HG03025 (cell line): ENCODE data around the gene DNAH9.

ENCODE experiments used
- ATAC-seq: cut with Tn5 transposase; IDR thresholded peaks from one replicate; pipeline ENCODE4 v1.9.1; 2021; ENCODE audit warnings: mild to moderate bottlenecking, moderate library complexity; ENCODE audit not compliant: unreplicated experiment, low FRiP score

The DNAH9 gene, protein sequence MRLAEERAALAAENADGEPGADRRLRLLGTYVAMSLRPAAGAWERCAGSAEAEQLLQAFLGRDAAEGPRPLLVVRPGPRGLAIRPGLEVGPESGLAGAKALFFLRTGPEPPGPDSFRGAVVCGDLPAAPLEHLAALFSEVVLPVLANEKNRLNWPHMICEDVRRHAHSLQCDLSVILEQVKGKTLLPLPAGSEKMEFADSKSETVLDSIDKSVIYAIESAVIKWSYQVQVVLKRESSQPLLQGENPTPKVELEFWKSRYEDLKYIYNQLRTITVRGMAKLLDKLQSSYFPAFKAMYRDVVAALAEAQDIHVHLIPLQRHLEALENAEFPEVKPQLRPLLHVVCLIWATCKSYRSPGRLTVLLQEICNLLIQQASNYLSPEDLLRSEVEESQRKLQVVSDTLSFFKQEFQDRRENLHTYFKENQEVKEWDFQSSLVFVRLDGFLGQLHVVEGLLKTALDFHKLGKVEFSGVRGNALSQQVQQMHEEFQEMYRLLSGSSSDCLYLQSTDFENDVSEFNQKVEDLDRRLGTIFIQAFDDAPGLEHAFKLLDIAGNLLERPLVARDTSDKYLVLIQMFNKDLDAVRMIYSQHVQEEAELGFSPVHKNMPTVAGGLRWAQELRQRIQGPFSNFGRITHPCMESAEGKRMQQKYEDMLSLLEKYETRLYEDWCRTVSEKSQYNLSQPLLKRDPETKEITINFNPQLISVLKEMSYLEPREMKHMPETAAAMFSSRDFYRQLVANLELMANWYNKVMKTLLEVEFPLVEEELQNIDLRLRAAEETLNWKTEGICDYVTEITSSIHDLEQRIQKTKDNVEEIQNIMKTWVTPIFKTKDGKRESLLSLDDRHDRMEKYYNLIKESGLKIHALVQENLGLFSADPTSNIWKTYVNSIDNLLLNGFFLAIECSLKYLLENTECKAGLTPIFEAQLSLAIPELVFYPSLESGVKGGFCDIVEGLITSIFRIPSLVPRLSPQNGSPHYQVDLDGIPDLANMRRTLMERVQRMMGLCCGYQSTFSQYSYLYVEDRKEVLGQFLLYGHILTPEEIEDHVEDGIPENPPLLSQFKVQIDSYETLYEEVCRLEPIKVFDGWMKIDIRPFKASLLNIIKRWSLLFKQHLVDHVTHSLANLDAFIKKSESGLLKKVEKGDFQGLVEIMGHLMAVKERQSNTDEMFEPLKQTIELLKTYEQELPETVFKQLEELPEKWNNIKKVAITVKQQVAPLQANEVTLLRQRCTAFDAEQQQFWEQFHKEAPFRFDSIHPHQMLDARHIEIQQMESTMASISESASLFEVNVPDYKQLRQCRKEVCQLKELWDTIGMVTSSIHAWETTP (N-terminal part only)

DNA sequence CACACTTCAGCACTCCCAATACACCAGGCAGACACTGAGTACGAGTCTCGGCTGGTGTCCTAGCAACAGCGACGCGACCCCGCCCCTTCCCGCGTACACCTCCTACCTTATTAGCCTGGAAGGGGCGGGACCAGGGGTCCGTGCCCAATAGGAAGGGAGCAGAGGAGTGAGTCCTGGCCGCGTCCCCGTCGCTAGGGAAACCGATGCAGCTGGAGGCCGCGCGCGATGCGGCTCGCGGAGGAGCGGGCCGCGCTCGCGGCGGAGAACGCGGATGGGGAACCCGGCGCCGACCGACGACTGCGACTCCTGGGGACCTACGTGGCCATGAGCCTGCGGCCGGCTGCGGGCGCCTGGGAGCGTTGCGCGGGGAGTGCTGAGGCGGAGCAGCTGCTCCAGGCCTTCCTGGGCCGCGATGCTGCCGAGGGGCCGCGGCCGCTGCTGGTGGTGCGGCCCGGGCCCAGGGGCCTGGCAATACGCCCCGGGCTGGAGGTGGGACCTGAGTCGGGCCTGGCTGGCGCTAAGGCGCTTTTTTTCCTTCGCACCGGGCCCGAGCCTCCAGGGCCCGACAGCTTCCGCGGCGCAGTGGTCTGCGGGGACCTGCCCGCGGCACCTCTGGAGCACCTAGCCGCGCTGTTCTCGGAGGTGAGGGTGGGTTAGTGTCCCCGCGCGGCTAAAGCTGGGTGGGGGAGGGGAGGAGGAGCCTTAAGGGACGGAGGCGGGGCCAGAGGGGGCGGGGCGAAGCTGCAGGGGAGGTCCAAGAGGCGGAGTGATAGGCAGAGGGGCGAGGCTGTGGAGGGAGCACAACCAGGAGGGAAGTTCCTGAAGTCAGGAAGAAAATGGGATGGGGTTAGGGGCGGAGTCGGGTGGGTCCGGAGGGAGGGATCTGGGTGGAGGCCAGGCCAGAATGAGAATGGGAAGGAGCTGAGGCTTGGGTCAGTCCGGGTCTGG is at the start of gene DNAH9:
TSS of gene DNAH9 (plus strand) at position 197 of the 948 bp plus-strand sequence. CDS start at position 226, 29 bp downstream.
- ATAC-seq: no peak

DNA sequence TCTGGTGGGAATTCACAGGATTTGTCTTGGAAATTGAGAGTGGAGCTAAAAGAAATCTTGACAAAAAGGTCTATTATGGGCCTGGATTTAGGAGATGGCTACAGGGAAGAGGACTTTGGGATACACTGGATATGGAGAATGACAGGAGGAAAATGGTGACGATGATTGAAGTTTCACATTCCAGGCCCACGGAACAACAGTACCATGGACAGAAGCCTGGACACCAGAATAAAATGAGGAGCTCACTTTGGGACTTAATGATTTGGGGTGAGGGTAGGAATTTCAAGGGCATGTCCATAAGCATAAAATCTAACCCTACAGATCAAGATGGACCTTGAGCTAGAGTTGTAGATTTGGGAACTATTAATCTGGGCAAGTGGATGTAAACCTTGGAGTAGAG is 47.8 kb upstream of the DNAH9 start:
- ATAC-seq: no peak

- ATAC-seq: no peak
Observed at GRCh38 chr17:11551442-11551841, 46.8 kb upstream of the DNAH9 start.

DNA sequence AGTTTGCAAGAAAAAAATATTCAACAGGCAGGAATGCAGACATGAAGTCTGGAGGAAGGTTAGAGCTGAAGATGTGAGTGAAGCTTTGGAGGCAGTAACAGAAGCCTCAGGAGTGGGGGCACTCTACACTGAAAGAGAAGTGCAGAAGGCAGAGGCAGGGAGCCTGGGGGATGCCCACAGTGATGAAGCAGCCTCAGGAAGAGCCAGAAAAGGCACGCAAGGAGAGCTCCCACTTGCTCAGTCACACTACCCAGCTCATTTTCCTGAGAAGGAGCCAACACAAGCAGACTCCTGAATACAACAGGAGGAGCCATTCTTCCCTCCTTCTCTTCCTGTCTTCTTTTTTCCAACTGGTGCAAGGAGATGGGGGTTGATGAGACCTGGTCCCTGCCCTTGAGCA is 45.1 kb upstream of the DNAH9 start:
- ATAC-seq: no peak

- no peak for ATAC-seq
Observed at GRCh38 chr17:11554042-11554441, 44.2 kb upstream of the DNAH9 start.

DNA sequence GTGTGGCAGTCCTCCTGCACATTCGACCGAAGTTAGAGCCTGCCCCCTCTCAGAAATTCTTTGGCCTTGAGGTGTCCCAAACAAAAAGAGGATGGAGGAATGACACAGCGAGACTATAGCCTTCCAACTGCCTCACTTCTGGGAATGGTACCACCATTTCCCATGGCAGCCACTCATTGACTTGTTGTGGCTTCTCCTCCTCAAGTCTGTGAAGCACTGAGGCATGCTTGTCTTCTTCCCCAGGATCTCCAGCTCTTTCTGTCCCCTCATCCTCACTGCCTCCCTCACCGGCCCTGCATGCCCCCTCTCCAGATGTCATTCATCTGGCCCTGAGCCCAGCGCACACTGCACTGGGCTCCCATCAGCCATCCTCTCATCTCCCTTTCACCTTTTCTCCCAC is 43.7 kb upstream of the DNAH9 start:
- ATAC-seq: no peak

- ATAC-seq: no peak
Observed at GRCh38 chr17:11555530-11555929, 42.7 kb upstream of the DNAH9 start.

GRCh38 chr17:11557727-11558452 is 40.4 kb upstream of the DNAH9 start:
- no peak for ATAC-seq

DNA sequence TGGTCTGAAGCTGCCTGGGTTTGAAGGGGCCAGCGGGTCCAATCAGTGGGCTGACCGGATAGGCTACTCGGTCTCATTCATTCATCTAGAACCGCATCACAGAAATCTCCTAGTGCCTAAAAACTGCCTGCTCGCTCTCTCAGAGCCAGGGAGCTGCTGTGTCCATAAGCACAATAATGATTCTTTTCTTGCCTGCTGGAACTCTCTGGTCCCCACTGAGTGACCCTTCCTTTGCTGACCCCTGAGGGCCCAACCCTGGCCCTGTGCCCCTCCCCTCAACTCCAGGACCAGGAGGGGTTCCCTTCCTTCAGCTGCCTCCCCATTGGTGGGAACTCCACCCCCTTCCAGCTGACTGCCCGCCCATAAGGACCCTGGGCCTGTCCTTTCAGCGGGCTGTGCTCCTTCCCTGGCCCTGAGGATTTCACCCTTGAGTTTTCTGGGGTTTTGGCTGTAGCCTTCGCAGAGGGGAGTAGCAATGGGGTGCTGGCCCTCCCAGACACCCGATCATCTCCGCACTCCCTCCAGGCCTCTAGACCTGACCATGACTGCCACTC is 39.5 kb upstream of the DNAH9 start:
- no peak for ATAC-seq

- ATAC-seq: no peak
Observed at GRCh38 chr17:11559601-11560000, 38.7 kb upstream of the DNAH9 start.

DNA sequence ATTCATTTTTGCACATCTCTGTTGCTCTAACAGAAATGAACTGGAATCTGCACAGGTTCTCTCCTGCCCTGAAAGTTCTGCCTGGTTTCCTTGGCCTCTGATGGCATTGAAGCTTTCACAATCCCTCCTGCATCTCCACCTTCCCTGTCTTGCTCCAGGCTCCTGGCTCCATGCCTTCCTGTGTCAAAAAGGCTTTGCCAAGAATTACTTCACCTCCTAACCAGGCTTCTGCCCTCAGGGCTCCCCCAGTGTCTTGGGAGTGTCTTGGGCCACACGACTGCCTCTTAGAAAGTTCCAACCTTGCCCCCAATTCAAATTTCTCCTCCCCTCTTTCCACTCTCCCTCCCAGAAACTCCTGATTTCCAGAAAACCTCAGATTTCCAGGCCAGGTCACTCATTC is 37.0 kb upstream of the DNAH9 start:
- ATAC-seq: no peak

GRCh38 chr17:11561702-11562101 is 36.6 kb upstream of the DNAH9 start:
- ATAC-seq: no peak

- ATAC-seq: no peak
Observed at GRCh38 chr17:11564589-11565380, 33.5 kb upstream of the DNAH9 start.

- ATAC-seq: no peak
Observed at GRCh38 chr17:11565591-11565990, 32.7 kb upstream of the DNAH9 start.

DNA sequence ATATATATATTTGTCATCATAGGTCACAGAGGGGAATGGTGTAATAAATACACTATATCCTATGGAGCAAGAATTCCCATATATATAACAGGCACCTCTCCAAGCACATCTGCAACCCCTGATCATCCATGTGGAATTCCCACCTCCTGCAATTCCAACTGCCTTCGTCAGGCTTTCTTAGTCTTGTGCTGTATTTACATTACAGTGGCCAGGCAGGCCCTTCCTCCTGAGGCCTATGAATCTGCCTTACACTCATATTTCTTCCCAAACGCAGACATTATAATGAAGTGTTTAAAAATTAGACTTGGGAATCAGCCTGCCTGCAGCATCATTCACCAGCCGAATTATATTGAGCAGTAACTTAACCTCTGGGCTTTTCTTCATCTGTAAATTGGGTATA is 19.3 kb upstream of the DNAH9 start:
- no peak for ATAC-seq

DNA sequence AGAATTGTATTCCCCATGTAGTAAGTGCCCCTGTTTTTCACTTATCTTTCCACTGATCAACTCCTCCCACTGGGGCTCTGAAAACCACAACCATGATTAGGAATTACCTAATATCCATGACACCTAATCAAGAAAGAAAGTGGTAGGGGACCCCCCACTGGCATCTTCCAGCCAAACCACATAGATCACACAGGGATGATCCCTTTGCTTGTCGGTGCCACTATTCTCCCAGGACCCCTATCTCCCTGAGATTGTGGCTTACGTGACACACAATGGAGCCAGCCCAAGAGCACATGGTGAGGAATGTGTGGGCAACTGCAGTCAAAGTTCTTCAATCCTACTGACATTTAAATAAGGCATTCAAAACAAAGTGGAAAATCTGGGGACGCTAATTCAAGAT is 17.6 kb upstream of the DNAH9 start:
- ATAC-seq: no peak

DNA sequence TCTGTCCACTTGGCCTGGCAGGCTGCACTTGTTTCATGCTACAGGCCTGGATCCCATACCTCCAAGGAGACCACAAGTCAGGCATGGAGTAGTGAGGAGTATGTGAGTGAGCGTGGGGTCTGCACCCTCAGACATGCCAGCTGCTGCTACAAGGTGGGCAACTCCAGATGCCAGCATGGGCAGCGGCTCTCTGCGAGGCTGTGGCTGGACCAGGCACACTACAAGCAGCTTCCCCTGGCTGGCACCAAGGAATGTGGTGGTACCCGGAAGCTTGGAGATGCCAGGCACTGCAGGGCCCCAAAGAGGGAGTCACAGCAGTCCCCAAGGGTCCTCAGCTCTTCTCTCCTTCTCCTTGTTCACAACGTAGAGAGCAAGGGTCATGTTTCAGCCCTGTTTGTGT is 16.1 kb upstream of the DNAH9 start:
- no peak for ATAC-seq
